Measurements from ENCODE around the gene TARS3. TPM values are rescaled to one million over a fixed set of nuclear protein-coding genes. Genes with fewer than 3 reads are reported as not detected.

Gene TARS3
- total and polyA plus RNA-seq, 2 donors = 11.0 to 31.2 TPM

GRCh38 chr15:101618851-101619614, 105.2 kb downstream of the TARS3 start:
- no peak overlapping the region for H3K4me3 ChIP-seq (ENCODE audit: low read depth, low read length)
- WGBS = 86% methylated on average over 13 of the region's 13 CpGs
- peaks cover 2% of the 10 kb centered on the region for H3K36me3 ChIP-seq (ENCODE audit: insufficient read depth)
- no peak overlapping the region for H3K27ac ChIP-seq (ENCODE audit: low read depth)
- H3K4me1 ChIP-seq (ENCODE audit: insufficient read depth) = no peaks in the 10 kb centered on the region
- no peak for DNase-seq (ENCODE audit: extremely low spot score)

GRCh38 chr15:101618076-101618475, 106.2 kb downstream of the TARS3 start:
- Histone ChIP-seq H3K4me1 (ENCODE audit: insufficient read depth) (no peaks in the 10 kb centered on the region), H3K36me3 (ENCODE audit: insufficient read depth) (peaks cover 2% of the 10 kb centered on the region), H3K4me3 (ENCODE audit: low read depth, low read length) (no peak overlapping the region), H3K27ac (ENCODE audit: low read depth) (no peak overlapping the region)
- 92% methylated on average over 10 of the region's 10 CpGs for WGBS
- no peak for DNase-seq (ENCODE audit: extremely low spot score)

- Histone ChIP-seq H3K4me3 (ENCODE audit: low read depth, low read length) (no peak overlapping the region), H3K27ac (ENCODE audit: low read depth) (no peak overlapping the region), H3K36me3 (ENCODE audit: insufficient read depth) (no peaks in the 10 kb centered on the region), H3K4me1 (ENCODE audit: insufficient read depth) (no peaks in the 10 kb centered on the region)
- 75% methylated on average over 17 of the region's 17 CpGs for WGBS
- no peak for DNase-seq (ENCODE audit: extremely low spot score)
Observed at GRCh38 chr15:101617390-101617965, 106.8 kb downstream of the TARS3 start.

- Histone ChIP-seq H3K4me3 (ENCODE audit: low read depth, low read length) (no peak overlapping the region), H3K27ac (ENCODE audit: low read depth) (no peak overlapping the region)
- peak; percentile 56 for DNase-seq (ENCODE audit: extremely low spot score)
Observed at GRCh38 chr15:101615986-101616848, 108.1 kb downstream of the TARS3 start.

GRCh38 chr15:101615414-101615985, 108.8 kb downstream of the TARS3 start:
- no peak overlapping the region for H3K27ac ChIP-seq (ENCODE audit: low read depth)
- 46% methylated on average over 15 of the region's 15 CpGs for WGBS
- no peaks in the 10 kb centered on the region for H3K36me3 ChIP-seq (ENCODE audit: insufficient read depth)
- DNase-seq (ENCODE audit: extremely low spot score) = no peak
- no peaks in the 10 kb centered on the region for H3K4me1 ChIP-seq (ENCODE audit: insufficient read depth)
- H3K4me3 ChIP-seq (ENCODE audit: low read depth, low read length) = no peak overlapping the region

More at GRCh38 chr15:101615986-101616848, 108.1 kb downstream of the TARS3 start:
- Histone ChIP-seq H3K36me3 (ENCODE audit: insufficient read depth) (no peaks in the 10 kb centered on the region), H3K4me1 (ENCODE audit: insufficient read depth) (no peaks in the 10 kb centered on the region)
- 24% methylated on average over 25 of the region's 25 CpGs for WGBS

- no peak for DNase-seq (ENCODE audit: extremely low spot score)
- Histone ChIP-seq H3K36me3 (ENCODE audit: insufficient read depth) (no peaks in the 10 kb centered on the region), H3K4me3 (ENCODE audit: low read depth, low read length) (no peak overlapping the region), H3K4me1 (ENCODE audit: insufficient read depth) (no peaks in the 10 kb centered on the region), H3K27ac (ENCODE audit: low read depth) (no peak overlapping the region)
- 92% methylated on average over 11 of the region's 11 CpGs for WGBS
Observed at GRCh38 chr15:101614761-101615160, 109.5 kb downstream of the TARS3 start.

GRCh38 chr15:101614001-101614585, 110.2 kb downstream of the TARS3 start:
- no peak overlapping the region for H3K27ac ChIP-seq (ENCODE audit: low read depth)
- H3K36me3 ChIP-seq (ENCODE audit: insufficient read depth) = no peaks in the 10 kb centered on the region
- H3K4me3 ChIP-seq (ENCODE audit: low read depth, low read length) = no peak overlapping the region
- WGBS = 87% methylated on average over 14 of the region's 14 CpGs
- H3K4me1 ChIP-seq (ENCODE audit: insufficient read depth) = no peaks in the 10 kb centered on the region
- DNase-seq (ENCODE audit: extremely low spot score) = no peak

- DNase-seq (ENCODE audit: extremely low spot score) = peak; percentile 48
- Histone ChIP-seq H3K4me1 (ENCODE audit: insufficient read depth) (no peaks in the 10 kb centered on the region), H3K27ac (ENCODE audit: low read depth) (no peak overlapping the region), H3K36me3 (ENCODE audit: insufficient read depth) (no peaks in the 10 kb centered on the region), H3K4me3 (ENCODE audit: low read depth, low read length) (no peak overlapping the region)
- WGBS = 34% methylated on average over 20 of the region's 20 CpGs
Observed at GRCh38 chr15:101613130-101614000, 110.9 kb downstream of the TARS3 start.

- no peak overlapping the region for H3K4me3 ChIP-seq (ENCODE audit: low read depth, low read length)
- H3K27ac ChIP-seq (ENCODE audit: low read depth) = no peak overlapping the region
- H3K36me3 ChIP-seq (ENCODE audit: insufficient read depth) = no peaks in the 10 kb centered on the region
- no peak for DNase-seq (ENCODE audit: extremely low spot score)
- WGBS = 92% methylated on average over 11 of the region's 11 CpGs
- no peaks in the 10 kb centered on the region for H3K4me1 ChIP-seq (ENCODE audit: insufficient read depth)
Observed at GRCh38 chr15:101612676-101613075, 111.6 kb downstream of the TARS3 start.

- Histone ChIP-seq H3K36me3 (ENCODE audit: insufficient read depth) (no peaks in the 10 kb centered on the region), H3K27ac (ENCODE audit: low read depth) (no peak overlapping the region), H3K4me1 (ENCODE audit: insufficient read depth) (no peaks in the 10 kb centered on the region), H3K4me3 (ENCODE audit: low read depth, low read length) (no peak overlapping the region)
- no peak for DNase-seq (ENCODE audit: extremely low spot score)
- WGBS = 91% methylated on average over 10 of the region's 10 CpGs
Observed at GRCh38 chr15:101611580-101612299, 112.5 kb downstream of the TARS3 start.

- no peak overlapping the region for H3K27ac ChIP-seq (ENCODE audit: low read depth)
- no peak for DNase-seq (ENCODE audit: extremely low spot score)
- no peaks in the 10 kb centered on the region for H3K4me1 ChIP-seq (ENCODE audit: insufficient read depth)
- 84% methylated on average over 15 of the region's 15 CpGs for WGBS
- H3K4me3 ChIP-seq (ENCODE audit: low read depth, low read length) = no peak overlapping the region
- no peaks in the 10 kb centered on the region for H3K36me3 ChIP-seq (ENCODE audit: insufficient read depth)
Observed at GRCh38 chr15:101611007-101611406, 113.3 kb downstream of the TARS3 start.

- no peaks in the 10 kb centered on the region for H3K36me3 ChIP-seq (ENCODE audit: insufficient read depth)
- no peaks in the 10 kb centered on the region for H3K4me1 ChIP-seq (ENCODE audit: insufficient read depth)
- no peak overlapping the region for H3K27ac ChIP-seq (ENCODE audit: low read depth)
- 91% methylated on average over 8 of the region's 8 CpGs for WGBS
- no peak overlapping the region for H3K4me3 ChIP-seq (ENCODE audit: low read depth, low read length)
- DNase-seq (ENCODE audit: extremely low spot score) = no peak
Observed at GRCh38 chr15:101610611-101611000, 113.7 kb downstream of the TARS3 start.

All from urinary bladder (tissue), 4 donors.